Heart left ventricle (tissue), 16 donors: ENCODE measurements around the gene STK11. TPM values are rescaled to one million over a fixed set of nuclear protein-coding genes. Genes with fewer than 3 reads are reported as not detected.

ENCODE experiments used
- ATAC-seq, 4 donors: fragments of 200-7000 bp; cut with Tn5 transposase; one replicate each; pipeline ENCODE4 v1.9.1; 2020 to 2022; ENCODE audit warnings: moderate library complexity in 4 of 4, mild to moderate bottlenecking in 3 of 4, moderate number of reproducible peaks in 1 of 4
- DNase-seq, 5 donors: peaks; one replicate each; pipeline ENCODE4 v3.0.0-alpha.2; 2020
- H3K27ac ChIP-seq, 12 donors: fragments of 200-600 bp; sonication (generic) in 4 of 12; one replicate each; pipeline versions ENCODE4 v1.5.0 to v1.8.0; 2016 to 2022; ENCODE audit warnings: mild to moderate bottlenecking in 2 of 12
- H3K27me3 ChIP-seq, 9 donors: fragments of 200-600 bp; sonication (generic) in 2 of 9; one replicate each; pipeline versions ENCODE4 v1.5.1 to v1.8.0; 2016 to 2022; ENCODE audit warnings: mild to moderate bottlenecking in 3 of 9
- H3K36me3 ChIP-seq, 9 donors: fragments of 200-600 bp; sonication (generic) in 2 of 9; one replicate each; pipeline versions ENCODE4 v1.5.0 to v1.8.0; 2018 to 2022; ENCODE audit warnings: mild to moderate bottlenecking in 2 of 9
- H3K4me1 ChIP-seq, 12 donors: fragments of 200-600 bp; sonication (generic) in 4 of 12; one replicate each; pipeline versions ENCODE4 v1.5.0 to v1.8.0; 2016 to 2022; ENCODE audit warnings: mild to moderate bottlenecking in 3 of 12
- H3K4me3 ChIP-seq, 12 donors: fragments of 200-600 bp; sonication (generic) in 4 of 12; one replicate each; pipeline versions ENCODE4 v1.5.0 to v1.8.0; 2017 to 2022; ENCODE audit warnings: mild to moderate bottlenecking in 9 of 12, moderate library complexity in 4 of 12
- H3K9me3 ChIP-seq, 12 donors: fragments of 200-600 bp; sonication (generic) in 4 of 12; one replicate each; pipeline versions ENCODE4 v1.5.0 to v1.8.0; 2016 to 2022; ENCODE audit warnings: mild to moderate bottlenecking in 1 of 12
- CTCF ChIP-seq, 12 donors: fragments of 200-600 bp; sonication (generic) in 4 of 12; IDR thresholded peaks; one replicate each; pipeline versions ENCODE4 v1.5.0 to v1.8.0; 2018 to 2022; ENCODE audit warnings: antibody characterized with exemption in 12 of 12, mild to moderate bottlenecking in 5 of 12
- POLR2A ChIP-seq, 2 donors: fragments of 450-650 bp; IDR thresholded peaks; one replicate each; pipeline ENCODE4 v1.6.1; 2017; ENCODE audit warnings: antibody characterized with exemption in 2 of 2, mild to moderate bottlenecking in 2 of 2, moderate library complexity in 2 of 2
- WGBS, 4 donors: extraction: QIAGEN DNeasy Blood & Tissue Kit in 2 of 4; methylation state at CpG; one replicate each; pipeline versions ENCODE4 v1.1.5 to v1.1.7; 2013 to 2018; 5-methylcytosine and 5-hydroxymethylcytosine counted together
- intact Hi-C, 10 donors: fragments of 100-400 bp; cut with DNase I; formaldehyde crosslinking; loops; one replicate each; pipeline versions ENCODE4 v1.11.1 to v1.14.2; 2022
- polyA plus RNA-seq, 2 donors: library from polyadenylated mRNA; stranded (reverse); fragments of 200-250 nt; gene quantifications; one replicate each; pipeline ENCODE4 v1.2.3, GENCODE V29; 2013
- total RNA-seq, 9 donors: library from RNA; depleted of rRNA in 2 of 9; stranded (reverse); fragments of >200 nt in 2 of 9; fragmentation: NEBNext Ultra II Directional in 3 of 9; extraction: Animal tissue kit (Norgen Biotek cat#: 25700) in 3 of 9; gene quantifications; one replicate each; pipeline versions ENCODE4 v1.1.0 to v1.2.4, GENCODE V29; 2016 to 2023
- donor health status: ischemic (EF 13 %, LVEDD 7.1; RV severe dilation, severe dysfunction).
- donor health status: healthy with polysubstance abuse.
- donor health status: DM: no; HTN: yes; CAD: no.
- donor health status: DM: no; HTN: no; CAD: no.
- donor health status: ischemic (EF 25% LVEDD 6.9; RV normal size, moderate dysfunction).
- donor health status: ischemic (EF 25% LVEDD 5.7; RV mildly dilated, moderate dysfunction).
- donor health status: healthy.
- donor health status: DM: yes; HTN: yes; CAD: no.
- donor health status: ischemic (EF 35%, LVEDD 5.7; RV mildly dilated, moderate dysfunction).
- donor health status: nonischemic (EF 11% LVEDD 7.7; RV severe dilation, severe dysfunction).
- donor health status: DM: yes; HTN: yes; CAD: no.
- donor health status: PGD.
- donor health status: ischemic (EF 29% LVEDD 5.4; RV normal size, mild dysfunction).
- donor health status: nonischemic (EF 23%, LVEDD 6.1; RV moderate dilation, normal function).

The STK11 gene
- total and polyA plus RNA-seq, 11 donors, result 44.7 to 92.0 (median 50.7) TPM

- ATAC-seq, result peak in 2 of 4 donors; percentile 18 to 22
- intact Hi-C loops, result no loop called here
- H3K9me3 ChIP-seq, result no peaks in the 10 kb centered on the region
- H3K27ac ChIP-seq, result peak overlapping the region in 4 of 12 donors; percentile 16 to 49 (median 38)
- DNase-seq, result peak in 3 of 5 donors; percentile 36 to 66 (median 56)
- H3K4me1 ChIP-seq, result peaks cover 0 to 39% (median 17%) of the 10 kb centered on the region in 12 donors
- WGBS, 4 donors, result 41 to 52% (median 48%) methylated on average over 9 to 15 of the region's 15 CpGs
- H3K27me3 ChIP-seq, result peaks cover 0 to 12% (median 0%) of the 10 kb centered on the region in 9 donors
- H3K4me3 ChIP-seq, result no peak overlapping the region
- peaks cover 0 to 10% (median 6%) of the 10 kb centered on the region in 9 donors for H3K36me3 ChIP-seq
- TF ChIP-seq POLR2A (IDR thresholded peaks at IDR 0.05) (no peak), CTCF (IDR thresholded peaks at IDR 0.05) (no peak)
Observed at GRCh38 chr19:1232652-1233072, 27.1 kb downstream of the STK11 start.

- no peaks in the 10 kb centered on the region for H3K9me3 ChIP-seq
- peaks cover 0 to 13% (median 0%) of the 10 kb centered on the region in 9 donors for H3K27me3 ChIP-seq
- peaks cover 0 to 42% (median 19%) of the 10 kb centered on the region in 12 donors for H3K4me1 ChIP-seq
- ATAC-seq (peak in 2 of 4 donors; percentile 2 to 8), DNase-seq (no peak)
- TF ChIP-seq CTCF (IDR thresholded peaks at IDR 0.05) (no peak), POLR2A (IDR thresholded peaks at IDR 0.05) (no peak)
- H3K27ac ChIP-seq, result peak overlapping the region in 2 of 12 donors; percentile 37 to 49
- intact Hi-C loops, result no loop called here
- H3K4me3 ChIP-seq, result no peak overlapping the region
- WGBS, 4 donors, result 88 to 90% (median 89%) methylated on average over 12 to 24 of the region's 24 CpGs
- H3K36me3 ChIP-seq, result peaks cover 0 to 5% (median 1%) of the 10 kb centered on the region in 9 donors
Observed at GRCh38 chr19:1233115-1233667, 27.6 kb downstream of the STK11 start.

GRCh38 chr19:1234051-1234954 lies 28.7 kb downstream of the STK11 start:
- H3K9me3 ChIP-seq, result no peaks in the 10 kb centered on the region
- ATAC-seq (no peak), DNase-seq (no peak)
- H3K4me1 ChIP-seq, result peaks cover 0 to 48% (median 22%) of the 10 kb centered on the region in 12 donors
- H3K27ac ChIP-seq, result no peak overlapping the region
- WGBS, 4 donors, result 91 to 95% (median 93%) methylated on average over 27 to 45 of the region's 45 CpGs
- no peak for TF ChIP-seq CTCF (IDR thresholded peaks at IDR 0.05)
- no peak for TF ChIP-seq POLR2A (IDR thresholded peaks at IDR 0.05)
- no peak overlapping the region for H3K4me3 ChIP-seq
- no peaks in the 10 kb centered on the region for H3K36me3 ChIP-seq
- intact Hi-C loops, result no loop called here
- H3K27me3 ChIP-seq, result peaks cover 0 to 15% (median 0%) of the 10 kb centered on the region in 9 donors

GRCh38 chr19:1234955-1235380 lies 29.4 kb downstream of the STK11 start:
- 92 to 96% (median 95%) methylated on average over 28 to 43 of the region's 43 CpGs for WGBS, 4 donors
- no peak for TF ChIP-seq CTCF (IDR thresholded peaks at IDR 0.05)
- TF ChIP-seq POLR2A (IDR thresholded peaks at IDR 0.05), result no peak
- Histone ChIP-seq H3K4me1 (peaks cover 0 to 52% (median 28%) of the 10 kb centered on the region in 12 donors), H3K4me3 (no peak overlapping the region), H3K27ac (no peak overlapping the region), H3K9me3 (no peaks in the 10 kb centered on the region), H3K27me3 (peaks cover 0 to 15% (median 0%) of the 10 kb centered on the region in 9 donors), H3K36me3 (no peaks in the 10 kb centered on the region)
- ATAC-seq, result no peak
- DNase-seq, result no peak
- intact Hi-C loops, result loop anchor here in 1 of 10 donors (5.0 kb wide), 1 partner anchor 123 kb away; no protein-coding TSS in a partner anchor
